Nephron (organoid): Measurements from ENCODE around the gene PPP1R13B.
A peak's percentile ranks its signal among the peaks of the same experiment; 100 is the strongest.

Source experiments
- H3K27ac Mint-ChIP-seq, 3 experiments: 2 replicates each; pipeline ENCODE4 v1.8.0; 2020; ENCODE audit warnings: mixed read lengths in 3 of 3, mild to moderate bottlenecking in 2 of 3, moderate library complexity in 1 of 3
- H3K27me3 Mint-ChIP-seq: 2 replicates; pipeline ENCODE4 v1.8.0; 2021; ENCODE audit warnings: low read depth, mild to moderate bottlenecking, moderate library complexity, mixed read lengths
- H3K36me3 Mint-ChIP-seq: 2 replicates; pipeline ENCODE4 v1.8.0; 2020; ENCODE audit warnings: low read depth, mixed read lengths
- H3K4me1 Mint-ChIP-seq: 2 replicates; pipeline ENCODE4 v1.8.0; 2020; ENCODE audit warnings: mixed read lengths
- H3K4me3 Mint-ChIP-seq, 3 experiments: 2 replicates each; pipeline ENCODE4 v1.8.0; 2020; ENCODE audit warnings: mild to moderate bottlenecking in 3 of 3, mixed read lengths in 3 of 3, moderate library complexity in 2 of 3
- H3K9me3 Mint-ChIP-seq: 2 replicates; pipeline ENCODE4 v1.8.0; 2020; ENCODE audit warnings: mixed read lengths
- TF ChIP-seq, protein P1 (sequence below), 3 experiments: fragments of 200-600 bp; sonication (generic); IDR thresholded peaks; one replicate each; pipeline ENCODE4 v1.5.0; 2021; ENCODE audit warnings: antibody characterized with exemption in 3 of 3; ENCODE audit not compliant: unreplicated experiment in 3 of 3

The PPP1R13B gene

DNA sequence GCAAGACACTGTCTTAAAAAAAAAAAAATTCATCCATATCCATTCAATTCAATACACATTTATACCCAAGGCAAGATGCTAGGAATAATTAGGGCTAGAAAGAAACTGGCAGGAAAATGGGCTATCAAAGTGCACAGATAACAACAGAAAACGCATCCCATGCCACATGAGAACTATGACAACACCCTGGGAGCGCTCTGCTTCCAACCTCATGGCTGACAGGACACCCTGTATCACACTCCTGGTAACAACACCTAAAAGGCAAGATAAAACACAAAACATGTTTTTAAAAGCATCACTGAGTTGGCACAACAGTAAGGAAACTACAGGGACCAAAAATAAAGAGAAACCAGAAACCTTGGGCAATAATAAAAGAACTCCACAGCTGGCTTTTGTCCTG, 76.9 kb downstream of the PPP1R13B start:
- H3K4me3 Mint-ChIP-seq: no peak overlapping the region
- H3K36me3 Mint-ChIP-seq: peaks cover 24% of the 10 kb centered on the region
- H3K27ac Mint-ChIP-seq: no peak overlapping the region
- peaks cover 11% of the 10 kb centered on the region for H3K9me3 Mint-ChIP-seq
- H3K4me1 Mint-ChIP-seq: no peaks in the 10 kb centered on the region
- TF ChIP-seq, protein P1, sequence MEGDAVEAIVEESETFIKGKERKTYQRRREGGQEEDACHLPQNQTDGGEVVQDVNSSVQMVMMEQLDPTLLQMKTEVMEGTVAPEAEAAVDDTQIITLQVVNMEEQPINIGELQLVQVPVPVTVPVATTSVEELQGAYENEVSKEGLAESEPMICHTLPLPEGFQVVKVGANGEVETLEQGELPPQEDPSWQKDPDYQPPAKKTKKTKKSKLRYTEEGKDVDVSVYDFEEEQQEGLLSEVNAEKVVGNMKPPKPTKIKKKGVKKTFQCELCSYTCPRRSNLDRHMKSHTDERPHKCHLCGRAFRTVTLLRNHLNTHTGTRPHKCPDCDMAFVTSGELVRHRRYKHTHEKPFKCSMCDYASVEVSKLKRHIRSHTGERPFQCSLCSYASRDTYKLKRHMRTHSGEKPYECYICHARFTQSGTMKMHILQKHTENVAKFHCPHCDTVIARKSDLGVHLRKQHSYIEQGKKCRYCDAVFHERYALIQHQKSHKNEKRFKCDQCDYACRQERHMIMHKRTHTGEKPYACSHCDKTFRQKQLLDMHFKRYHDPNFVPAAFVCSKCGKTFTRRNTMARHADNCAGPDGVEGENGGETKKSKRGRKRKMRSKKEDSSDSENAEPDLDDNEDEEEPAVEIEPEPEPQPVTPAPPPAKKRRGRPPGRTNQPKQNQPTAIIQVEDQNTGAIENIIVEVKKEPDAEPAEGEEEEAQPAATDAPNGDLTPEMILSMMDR (IDR thresholded peaks at IDR 0.05; ENCODE audit: unreplicated experiment in 3 of 3): no peak
- no peaks in the 10 kb centered on the region for H3K27me3 Mint-ChIP-seq

GRCh38 chr14:103767336-103767894, 80.0 kb downstream of the PPP1R13B start:
- Mint-ChIP-seq H3K36me3 (peaks cover 25% of the 10 kb centered on the region), H3K4me3 (no peak overlapping the region), H3K4me1 (no peaks in the 10 kb centered on the region), H3K27me3 (no peaks in the 10 kb centered on the region), H3K9me3 (peaks cover 11% of the 10 kb centered on the region), H3K27ac (no peak overlapping the region)
- TF ChIP-seq, protein P1 (IDR thresholded peaks at IDR 0.05; ENCODE audit: unreplicated experiment in 3 of 3): no peak

DNA sequence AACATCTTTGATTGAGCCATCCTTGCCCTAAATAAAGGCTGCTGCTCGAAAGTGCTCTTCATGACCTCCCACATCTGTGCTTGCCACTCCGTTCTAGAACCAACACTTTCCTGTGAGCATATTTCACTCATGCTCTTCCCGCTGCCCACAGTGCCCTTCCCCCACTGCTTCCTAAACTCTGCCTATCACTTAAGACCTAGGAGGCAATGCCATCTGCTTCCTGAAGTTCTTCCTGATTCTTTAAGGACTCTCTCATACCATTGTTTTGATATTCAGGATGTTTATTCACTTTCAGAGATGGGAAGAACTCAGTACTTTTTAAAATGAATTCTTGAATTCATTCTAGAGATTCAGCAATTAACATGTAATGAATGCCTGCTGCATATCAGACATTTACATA, 81.8 kb downstream of the PPP1R13B start:
- Mint-ChIP-seq H3K9me3 (no peaks in the 10 kb centered on the region), H3K4me1 (no peaks in the 10 kb centered on the region), H3K27me3 (no peaks in the 10 kb centered on the region), H3K27ac (no peak overlapping the region), H3K36me3 (peaks cover 13% of the 10 kb centered on the region), H3K4me3 (no peak overlapping the region)
- TF ChIP-seq, protein P1 (IDR thresholded peaks at IDR 0.05; ENCODE audit: unreplicated experiment in 3 of 3): no peak

DNA sequence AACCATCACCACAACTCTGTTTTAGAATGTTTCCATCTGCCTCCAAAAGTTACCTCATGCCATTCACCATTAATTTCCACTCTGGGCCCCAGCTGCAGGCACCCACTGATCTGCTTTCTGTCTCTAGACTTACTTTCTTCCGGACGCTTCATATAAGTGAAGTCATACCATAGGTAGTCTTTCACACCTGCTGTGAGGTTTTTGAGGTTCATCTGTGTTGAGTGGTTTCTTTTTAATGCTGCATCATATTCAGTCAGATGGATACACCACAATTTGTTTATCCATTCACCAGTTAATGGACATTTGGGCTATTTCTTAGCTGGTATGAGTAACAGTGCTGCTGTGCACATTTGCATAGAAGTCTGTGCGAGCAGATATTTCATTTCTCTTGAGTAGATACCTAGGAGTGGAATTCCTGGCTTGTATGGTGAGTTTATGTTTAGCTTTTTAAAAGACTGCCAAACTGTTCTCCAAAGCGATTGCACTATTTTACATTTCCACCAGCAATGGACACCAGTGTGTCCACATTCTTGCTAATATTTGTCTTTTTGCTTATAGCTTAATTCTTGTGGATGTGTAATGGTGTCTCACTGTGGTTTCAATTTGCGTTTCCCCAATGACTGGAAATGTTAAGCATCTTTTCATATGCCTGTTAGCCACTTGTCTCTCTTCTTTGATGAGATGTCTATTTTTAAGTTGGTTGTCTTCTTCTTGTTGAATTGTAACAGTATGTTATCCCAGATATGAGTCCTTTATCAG, 83.5 kb downstream of the PPP1R13B start:
- H3K27ac Mint-ChIP-seq: no peak overlapping the region
- no peak overlapping the region for H3K4me3 Mint-ChIP-seq
- TF ChIP-seq, protein P1 (IDR thresholded peaks at IDR 0.05; ENCODE audit: unreplicated experiment in 3 of 3): no peak
- no peaks in the 10 kb centered on the region for H3K9me3 Mint-ChIP-seq
- no peaks in the 10 kb centered on the region for H3K4me1 Mint-ChIP-seq
- H3K36me3 Mint-ChIP-seq: peaks cover 12% of the 10 kb centered on the region
- H3K27me3 Mint-ChIP-seq: no peaks in the 10 kb centered on the region

GRCh38 chr14:103762541-103762940, 84.8 kb downstream of the PPP1R13B start:
- Mint-ChIP-seq H3K27ac (no peak overlapping the region), H3K27me3 (no peaks in the 10 kb centered on the region), H3K9me3 (no peaks in the 10 kb centered on the region), H3K4me3 (no peak overlapping the region), H3K36me3 (peaks cover 12% of the 10 kb centered on the region), H3K4me1 (no peaks in the 10 kb centered on the region)
- TF ChIP-seq, protein P1 (IDR thresholded peaks at IDR 0.05; ENCODE audit: unreplicated experiment in 3 of 3): no peak

- no peaks in the 10 kb centered on the region for H3K4me1 Mint-ChIP-seq
- no peak overlapping the region for H3K4me3 Mint-ChIP-seq
- H3K36me3 Mint-ChIP-seq: peaks cover 12% of the 10 kb centered on the region
- H3K9me3 Mint-ChIP-seq: no peaks in the 10 kb centered on the region
- H3K27me3 Mint-ChIP-seq: no peaks in the 10 kb centered on the region
- H3K27ac Mint-ChIP-seq: peak overlapping the region in 1 of 3 experiments; percentile 26
- TF ChIP-seq, protein P1 (IDR thresholded peaks at IDR 0.05; ENCODE audit: unreplicated experiment in 3 of 3): no peak
Observed at GRCh38 chr14:103762036-103762435, 85.3 kb downstream of the PPP1R13B start.
